Esophagus squamous epithelium (tissue), 4 donors: ENCODE results near the gene SMIM24.

ENCODE experiments used
- POLR2A ChIP-seq, 4 donors: fragments of 450-650 bp; IDR thresholded peaks; one replicate each; pipeline ENCODE4 v1.6.1; 2017; ENCODE audit warnings: antibody characterized with exemption in 4 of 4, mild to moderate bottlenecking in 4 of 4, moderate library complexity in 3 of 4
- TF ChIP-seq, protein P1 (sequence below), 6 experiments: fragments of 450-650 bp in 4 of 6; fragments of 200-600 bp in 2 of 6; sonication (generic) in 2 of 6; IDR thresholded peaks; one replicate each; pipeline ENCODE4 v1.5.1; 2016 to 2019; ENCODE audit warnings: antibody characterized with exemption in 6 of 6, mild to moderate bottlenecking in 4 of 6, moderate library complexity in 4 of 6

DNA sequence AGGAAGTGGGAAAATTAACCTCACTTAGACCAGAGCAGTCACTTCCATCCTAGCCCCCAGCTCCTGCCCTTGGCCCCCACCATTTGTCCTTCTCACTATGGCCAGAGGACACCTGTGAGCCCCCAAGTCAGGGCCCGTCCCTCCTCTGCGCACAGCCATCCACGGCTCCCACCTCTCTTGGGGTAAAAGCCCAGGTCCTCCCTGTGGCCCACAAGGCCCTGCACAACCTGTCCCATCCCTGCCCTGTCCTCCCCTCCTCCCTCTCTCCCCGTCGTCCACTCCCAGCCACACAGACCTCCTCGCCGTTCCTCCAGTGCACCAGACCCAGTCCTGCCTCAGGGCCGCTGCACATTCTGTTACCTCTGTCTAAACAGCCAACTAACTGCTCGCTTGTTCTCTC, 53.9 kb downstream of the SMIM24 start:
- TF ChIP-seq, protein P1, sequence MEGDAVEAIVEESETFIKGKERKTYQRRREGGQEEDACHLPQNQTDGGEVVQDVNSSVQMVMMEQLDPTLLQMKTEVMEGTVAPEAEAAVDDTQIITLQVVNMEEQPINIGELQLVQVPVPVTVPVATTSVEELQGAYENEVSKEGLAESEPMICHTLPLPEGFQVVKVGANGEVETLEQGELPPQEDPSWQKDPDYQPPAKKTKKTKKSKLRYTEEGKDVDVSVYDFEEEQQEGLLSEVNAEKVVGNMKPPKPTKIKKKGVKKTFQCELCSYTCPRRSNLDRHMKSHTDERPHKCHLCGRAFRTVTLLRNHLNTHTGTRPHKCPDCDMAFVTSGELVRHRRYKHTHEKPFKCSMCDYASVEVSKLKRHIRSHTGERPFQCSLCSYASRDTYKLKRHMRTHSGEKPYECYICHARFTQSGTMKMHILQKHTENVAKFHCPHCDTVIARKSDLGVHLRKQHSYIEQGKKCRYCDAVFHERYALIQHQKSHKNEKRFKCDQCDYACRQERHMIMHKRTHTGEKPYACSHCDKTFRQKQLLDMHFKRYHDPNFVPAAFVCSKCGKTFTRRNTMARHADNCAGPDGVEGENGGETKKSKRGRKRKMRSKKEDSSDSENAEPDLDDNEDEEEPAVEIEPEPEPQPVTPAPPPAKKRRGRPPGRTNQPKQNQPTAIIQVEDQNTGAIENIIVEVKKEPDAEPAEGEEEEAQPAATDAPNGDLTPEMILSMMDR (IDR thresholded peaks at IDR 0.05), result no peak
- TF ChIP-seq POLR2A (IDR thresholded peaks at IDR 0.05), result no peak
